NCI-H2029 (cell line): ENCODE results near the gene BZW2.

Source experiments
- DNase-seq: peaks from one replicate; lab custom pipeline; 2025; lab: John Stamatoyannopoulos, UW

The BZW2 gene

DNA sequence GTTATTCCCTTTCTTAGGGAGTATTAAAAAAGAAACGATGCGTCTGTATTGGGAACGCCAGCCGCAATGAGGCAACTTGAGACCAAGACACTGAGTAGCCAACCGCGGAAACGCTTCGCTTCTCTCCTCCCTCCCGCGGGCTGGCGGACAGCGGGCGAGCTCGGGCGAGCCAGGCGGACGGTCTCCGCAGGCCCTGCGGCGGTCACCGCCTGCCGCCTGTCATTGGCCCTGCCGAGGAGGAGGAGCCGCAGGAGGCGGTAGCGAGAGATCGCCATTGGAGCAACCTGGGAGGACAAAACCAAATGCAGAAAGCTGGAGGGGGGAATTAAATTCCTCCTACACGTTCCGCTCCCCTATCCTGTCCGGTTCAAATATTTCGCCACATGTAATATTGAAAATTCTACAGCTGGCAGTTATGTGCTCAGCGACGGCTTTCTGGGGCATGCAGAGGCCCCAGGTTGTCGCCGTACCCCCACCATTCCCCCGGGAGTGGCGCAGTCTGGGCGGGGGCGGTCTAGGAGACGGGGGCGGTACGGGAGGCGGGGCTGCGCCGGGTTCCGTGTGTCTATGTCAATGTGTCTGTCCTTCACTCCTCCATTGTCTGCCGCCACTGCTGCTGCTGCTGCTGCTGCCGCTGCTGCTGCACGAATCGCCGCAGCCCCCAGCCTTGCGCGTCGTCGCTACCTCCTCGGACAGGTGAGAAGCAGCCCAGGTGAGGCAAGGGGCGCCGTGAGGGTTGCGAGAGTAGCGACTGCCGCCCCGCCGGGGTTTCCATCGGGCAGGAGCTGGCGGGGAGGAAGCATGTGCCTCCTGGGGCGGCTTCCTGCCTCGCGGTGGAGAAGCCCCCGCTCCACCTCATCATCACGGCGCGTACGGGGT, at the start of gene BZW2, which contains the start of gene ANKMY2:
Gene BZW2, plus strand, starts transcription at position 589 of the 879 bp plus-strand sequence. CDS start 19,263 bp downstream, outside the sequence.
Gene ANKMY2, minus strand, starts transcription at position 162 of the 879 bp plus-strand sequence. CDS start 181 bp downstream, outside the sequence.
- peak; percentile 96 for DNase-seq

GRCh38 chr7:16598015-16598414, 48.0 kb upstream of the BZW2 start:
- DNase-seq: no peak

DNA sequence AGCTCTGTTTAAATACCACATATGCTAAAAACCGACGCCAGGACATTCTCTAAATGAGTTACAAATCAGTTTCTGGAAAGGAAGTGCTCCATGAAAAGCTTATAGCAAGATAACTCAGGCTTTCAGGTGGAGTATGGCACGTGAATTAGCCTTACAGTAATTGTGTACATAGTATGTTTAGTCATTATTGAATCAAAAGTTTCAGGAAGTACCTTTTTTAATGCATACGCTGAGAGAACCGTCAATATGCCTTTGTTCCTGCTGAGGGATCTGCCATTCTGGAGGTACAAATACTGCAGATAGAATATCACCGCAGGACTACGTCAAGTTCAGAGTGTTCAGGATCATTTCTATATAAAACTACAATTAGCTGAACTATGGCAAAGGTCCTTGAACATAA, 46.1 kb upstream of the BZW2 start:
- DNase-seq: no peak

DNA sequence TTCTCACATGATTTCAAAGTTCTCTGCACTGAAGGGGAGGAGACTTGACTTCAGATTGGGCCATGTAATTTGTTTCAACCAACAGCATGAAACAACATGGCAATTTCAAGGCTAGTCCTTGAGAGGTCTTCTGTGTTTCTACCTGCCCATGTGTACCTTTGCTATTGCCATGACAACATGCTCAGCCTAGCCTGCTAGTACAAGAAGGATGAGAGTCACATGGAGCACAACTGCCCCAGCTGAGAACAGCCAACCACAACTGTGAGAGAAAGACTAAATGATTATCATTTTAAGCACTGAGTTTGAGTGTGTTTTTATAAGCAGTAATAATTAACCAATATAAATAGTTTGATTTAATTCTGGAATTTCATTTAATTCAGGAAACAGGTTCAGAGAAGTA, 42.3 kb upstream of the BZW2 start:
- no peak for DNase-seq

- no peak for DNase-seq
Measured at GRCh38 chr7:16604054-16604453, 41.9 kb upstream of the BZW2 start.

DNA sequence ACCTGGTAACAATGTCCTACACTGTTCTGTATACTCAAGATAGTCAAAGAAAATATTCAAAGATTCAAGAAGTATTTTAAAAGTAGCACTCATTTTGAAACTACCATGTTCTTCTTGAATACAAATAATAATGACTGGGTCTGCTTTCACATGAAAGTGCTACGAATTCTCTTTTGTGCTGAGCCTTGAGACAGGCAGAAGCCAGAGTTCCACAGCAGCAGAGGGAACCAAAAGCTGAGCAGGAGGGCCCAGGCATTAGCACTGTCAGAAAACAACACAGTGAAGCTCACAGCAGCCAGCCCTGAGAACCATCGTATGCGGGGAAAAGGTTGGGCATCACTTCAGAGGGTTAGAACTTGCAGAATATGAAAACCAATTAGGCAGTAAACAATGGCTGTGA, 39.3 kb upstream of the BZW2 start:
- no peak for DNase-seq

- DNase-seq: no peak
Measured at GRCh38 chr7:16609842-16610450, 36.0 kb upstream of the BZW2 start.

DNA sequence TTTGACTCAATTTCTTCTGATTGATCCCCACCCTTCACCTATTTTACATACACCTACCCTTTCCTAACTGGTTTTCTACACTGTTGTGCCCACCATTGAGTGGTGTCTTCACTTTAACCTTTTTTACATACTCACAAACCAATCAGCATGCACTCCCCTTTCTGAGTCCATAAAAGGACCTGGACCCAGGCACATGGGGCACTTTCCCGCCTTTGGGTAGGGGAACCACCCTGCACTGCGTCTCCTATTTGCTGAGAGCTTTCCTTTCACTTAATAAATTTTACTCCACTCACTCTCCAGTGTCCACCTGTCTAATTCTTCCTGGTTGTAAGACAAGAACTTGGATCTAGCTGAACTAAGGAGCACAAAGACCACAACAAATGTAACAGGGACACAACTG, 34.3 kb upstream of the BZW2 start:
- no peak for DNase-seq

- no peak for DNase-seq
Measured at GRCh38 chr7:16615228-16615627, 30.8 kb upstream of the BZW2 start.

GRCh38 chr7:16616122-16616521, 29.9 kb upstream of the BZW2 start:
- DNase-seq: no peak

GRCh38 chr7:16616542-16616941, 29.4 kb upstream of the BZW2 start:
- DNase-seq: no peak

DNA sequence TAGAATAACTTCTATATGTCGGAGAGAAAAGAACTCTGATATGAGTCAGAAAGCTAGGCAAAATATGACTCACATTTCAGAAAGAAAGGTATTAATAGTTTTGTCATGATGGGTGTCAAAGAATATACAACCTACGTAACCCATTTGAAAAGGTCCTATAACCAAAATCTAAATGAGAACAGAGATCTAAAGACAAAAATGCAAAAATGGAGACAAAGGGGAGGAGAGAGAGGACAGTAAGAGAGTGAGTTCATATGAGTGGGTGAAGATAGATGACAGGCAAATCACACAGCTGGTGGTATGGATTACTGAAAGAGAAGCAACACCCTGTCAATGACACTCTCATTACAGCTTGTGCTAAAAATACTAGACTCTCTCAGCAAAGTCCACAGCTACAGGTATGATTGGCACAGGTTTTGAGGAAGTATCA, 26.0 kb upstream of the BZW2 start:
- DNase-seq: no peak

DNA sequence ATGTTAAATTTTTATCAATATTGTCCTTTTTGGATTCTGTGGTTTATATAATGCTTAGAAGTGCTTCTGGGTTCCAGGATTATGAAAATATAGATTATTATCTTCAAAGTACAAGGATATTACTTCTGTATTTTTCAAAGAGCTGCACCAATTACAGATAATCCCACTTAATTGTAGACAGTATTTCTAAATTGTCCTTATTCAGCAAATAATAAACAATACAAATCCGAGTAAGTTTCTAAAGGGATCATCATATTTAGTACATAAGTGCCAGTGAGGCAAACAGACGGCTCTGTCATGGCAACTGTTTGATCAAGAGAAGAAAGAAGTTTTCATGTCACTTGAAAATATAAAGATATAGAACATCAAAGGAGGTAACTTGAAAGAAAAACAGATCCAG, 19.6 kb upstream of the BZW2 start:
- DNase-seq: no peak

DNA sequence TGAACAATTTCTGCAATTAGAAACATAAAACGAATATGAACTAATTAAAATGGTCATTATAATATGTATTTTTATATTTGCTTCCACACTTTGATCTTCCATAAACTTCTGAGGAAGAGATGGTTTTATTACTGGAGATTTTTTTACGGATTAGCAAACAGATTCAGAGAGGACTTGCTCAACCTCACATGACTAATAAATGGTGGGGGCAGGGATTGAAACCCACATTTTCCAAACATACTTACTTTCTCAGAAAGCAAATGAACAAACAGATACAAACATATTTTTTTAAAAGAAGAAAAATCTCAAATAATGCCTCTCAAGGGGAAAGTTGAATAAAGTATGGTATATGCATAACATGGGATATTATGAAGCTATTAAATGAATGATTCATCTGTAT, 18.7 kb upstream of the BZW2 start:
- no peak for DNase-seq

DNA sequence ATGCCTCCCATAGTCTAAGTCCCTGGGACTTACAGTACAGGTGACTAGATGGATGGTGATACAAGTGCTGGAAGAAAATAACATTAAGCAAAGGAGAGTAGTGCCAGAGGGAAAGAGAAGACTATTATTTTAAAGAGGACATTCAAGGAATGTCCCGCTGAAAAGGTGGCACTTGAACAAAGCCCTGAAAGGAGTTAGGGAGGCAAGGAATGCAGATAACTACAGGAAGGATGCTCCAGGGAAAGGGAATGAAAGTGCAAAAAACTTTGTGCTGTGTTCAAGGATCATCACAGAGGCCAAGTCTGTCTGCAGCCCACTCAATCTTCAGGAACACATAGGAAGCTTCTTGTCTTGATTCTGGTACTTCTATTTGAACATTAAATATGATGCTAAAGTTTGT, 15.3 kb upstream of the BZW2 start:
- DNase-seq: no peak

DNA sequence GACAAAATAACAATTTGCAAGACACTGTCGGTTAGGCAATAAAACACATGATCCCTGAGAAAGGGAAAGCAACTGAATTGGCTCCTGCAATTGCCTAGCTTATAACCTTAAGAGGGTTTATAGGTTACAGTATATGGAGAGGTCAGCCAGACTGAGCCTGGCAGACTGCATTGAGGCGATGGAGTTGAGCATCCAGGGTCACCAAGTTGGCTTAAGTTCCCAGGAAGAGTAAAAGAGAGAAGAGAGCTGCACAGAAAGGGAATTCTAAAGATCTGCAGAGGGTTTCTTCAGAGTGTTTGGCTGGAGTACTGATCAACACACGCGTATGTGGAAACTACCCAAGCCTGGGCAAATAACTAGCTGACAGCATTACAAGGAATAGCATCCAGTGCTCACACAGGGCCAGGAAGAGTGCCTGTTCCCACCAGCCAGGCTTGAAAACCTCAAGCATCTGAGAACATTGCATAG, 11.7 kb upstream of the BZW2 start:
- no peak for DNase-seq

DNA sequence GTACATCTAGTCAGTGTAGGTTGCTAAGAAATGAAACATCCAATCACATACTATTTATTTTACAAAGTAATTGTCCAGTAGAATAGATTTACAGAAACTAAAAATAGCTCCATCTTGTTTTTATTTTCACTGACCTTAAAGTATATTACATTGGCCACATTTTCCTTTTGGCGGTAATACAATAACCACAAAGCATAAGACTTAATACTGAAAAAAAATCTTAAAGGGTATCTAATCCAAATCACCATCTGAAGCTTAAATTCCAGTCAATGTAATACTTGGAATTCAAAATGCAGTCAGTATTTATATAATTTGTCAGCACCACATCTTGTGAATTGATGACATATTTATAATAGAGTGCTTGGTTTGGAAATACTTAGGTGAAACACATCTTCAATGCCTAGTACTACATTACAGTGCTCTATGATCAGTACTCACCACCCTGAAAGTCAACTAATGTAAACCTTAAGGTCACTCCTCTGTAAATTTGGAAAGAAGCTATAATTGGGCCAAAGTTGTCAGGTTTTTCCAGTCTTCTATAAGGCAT, 9.4 kb upstream of the BZW2 start:
- no peak for DNase-seq

DNA sequence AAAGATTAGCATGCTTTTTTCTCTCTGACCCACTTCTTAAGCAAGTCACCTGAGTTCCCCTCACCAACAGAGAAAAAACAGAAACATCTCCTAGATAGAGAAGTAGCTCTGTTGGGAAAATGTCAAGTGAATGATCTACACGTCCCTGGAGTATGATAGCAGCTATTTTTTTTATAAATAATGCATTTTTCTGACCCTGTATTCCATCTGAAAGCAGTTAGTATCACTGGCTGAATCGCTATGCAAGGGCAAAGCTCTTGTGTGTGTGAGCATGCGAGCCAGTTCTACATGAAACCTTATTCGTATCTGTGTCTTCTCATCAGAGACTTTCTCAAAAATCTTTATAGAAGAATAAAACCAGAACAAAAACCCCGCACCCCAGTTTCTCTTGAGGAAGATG, 8.6 kb upstream of the BZW2 start:
- no peak for DNase-seq

DNA sequence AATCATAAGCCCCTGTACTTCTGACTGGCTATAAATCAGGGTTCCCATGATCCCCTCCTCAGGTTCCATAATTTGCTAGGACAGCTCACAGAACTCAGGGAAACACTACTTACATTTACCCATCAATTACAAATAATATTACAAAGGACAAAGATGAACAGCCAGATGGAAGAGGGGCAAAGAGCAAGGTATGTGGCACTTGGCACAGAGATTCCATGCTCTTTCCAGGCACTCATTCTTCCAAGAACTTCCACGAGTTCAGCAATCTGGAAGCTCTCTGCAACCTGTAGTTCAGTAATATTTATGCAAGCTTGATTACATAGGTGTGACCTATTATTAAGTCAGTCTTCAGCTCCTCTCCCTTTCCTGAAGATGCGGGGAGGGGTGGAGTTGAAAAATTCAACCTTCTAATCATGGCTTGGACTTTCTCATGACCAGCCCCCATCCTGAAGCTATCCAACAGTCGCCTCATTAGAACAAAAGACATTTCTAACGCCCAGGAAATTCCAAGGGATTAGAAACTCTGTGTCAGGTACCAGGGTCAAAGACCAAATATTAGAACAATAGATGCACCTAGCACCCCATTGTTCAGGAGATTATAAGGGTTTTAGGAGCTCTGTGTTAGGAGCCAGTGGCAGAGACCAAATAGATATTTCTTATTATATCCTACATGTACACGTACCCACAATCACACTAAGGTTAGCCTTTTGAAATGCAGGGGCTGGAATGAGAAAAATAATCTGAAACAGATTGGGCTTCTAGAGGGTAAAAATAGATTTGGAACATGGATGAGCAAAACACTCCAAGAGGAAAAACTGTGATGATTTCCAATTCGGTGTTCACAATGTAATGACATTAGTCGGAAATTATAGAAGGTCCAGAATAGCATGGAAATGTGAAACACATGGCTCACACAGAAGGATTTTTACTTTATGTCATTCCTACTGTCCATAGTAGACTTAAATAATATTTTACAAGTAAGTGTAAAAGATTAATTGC, 7.4 kb upstream of the BZW2 start:
- no peak for DNase-seq

DNA sequence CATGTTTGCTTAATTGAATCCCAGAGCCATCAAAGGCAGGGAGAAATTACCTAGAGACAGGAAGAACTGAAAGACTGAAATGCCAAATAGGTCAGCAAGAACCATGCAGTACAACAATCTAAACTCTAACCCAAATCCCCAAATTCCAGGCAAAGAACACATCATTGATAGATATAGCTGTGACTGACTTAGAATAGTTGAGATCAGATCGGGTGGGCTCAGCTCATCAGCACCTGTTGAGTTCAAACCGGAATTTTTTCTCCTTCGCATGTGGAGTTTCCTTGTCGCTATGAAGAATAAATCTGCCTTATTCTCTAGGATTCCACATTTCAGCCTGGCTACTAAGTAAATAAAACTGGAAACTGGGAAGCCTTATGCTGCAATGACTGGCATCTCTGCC, 1.8 kb upstream of the BZW2 start:
- DNase-seq: no peak

- DNase-seq: no peak
Measured at GRCh38 chr7:16644636-16645592, 1.1 kb upstream of the BZW2 start.
